MM.1S (cell line): ENCODE data around the gene CDX1.

Experiments used
- DNase-seq: peaks from one replicate; pipeline ENCODE4 v3.0.0-alpha.2; 2015
- H2AFZ ChIP-seq: fragments of 300-600 bp; sonication (generic); 2 replicates; pipeline ENCODE4 v1.6.0; 2016; ENCODE audit warnings: antibody characterized with exemption, low read length
- H3F3A ChIP-seq: fragments of 300-600 bp; sonication (generic); 2 replicates; pipeline ENCODE4 v1.6.1; 2016; ENCODE audit warnings: mild to moderate bottlenecking, antibody characterized with exemption, low read length, moderate library complexity, mixed read lengths; ENCODE audit not compliant: insufficient read depth
- H3K27ac ChIP-seq: fragments of 300-600 bp; sonication (generic); 2 replicates; pipeline ENCODE4 v1.5.1; 2016; ENCODE audit warnings: mild to moderate bottlenecking, low read length
- H3K27me3 ChIP-seq: fragments of 300-600 bp; sonication (generic); replicated peaks from 2 replicates; pipeline ENCODE4 v1.6.0; 2016; ENCODE audit warnings: low read length; ENCODE audit not compliant: insufficient read depth
- H3K36me3 ChIP-seq: fragments of 300-600 bp; sonication (generic); replicated peaks from 2 replicates; pipeline ENCODE4 v1.6.1; 2016; ENCODE audit warnings: mild to moderate bottlenecking, low read length, mixed read lengths; ENCODE audit not compliant: insufficient read depth
- H3K4me1 ChIP-seq: fragments of 300-600 bp; sonication (generic); 2 replicates; pipeline ENCODE4 v1.6.1; 2016; ENCODE audit warnings: low read length, mixed read lengths
- H3K4me2 ChIP-seq: fragments of 300-600 bp; sonication (generic); 2 replicates; pipeline ENCODE4 v1.6.0; 2016; ENCODE audit warnings: low read depth, low read length
- H3K4me3 ChIP-seq: fragments of 300-600 bp; sonication (generic); 2 replicates; pipeline ENCODE4 v1.5.1; 2016; ENCODE audit warnings: low read length, mixed read lengths
- H3K79me2 ChIP-seq: fragments of 300-600 bp; sonication (generic); 2 replicates; pipeline ENCODE4 v1.6.1; 2016; ENCODE audit warnings: mixed run types, low read length, mixed read lengths
- H3K9ac ChIP-seq: fragments of 300-600 bp; sonication (generic); 2 replicates; pipeline ENCODE4 v1.6.1; 2016; ENCODE audit warnings: low read length, mixed read lengths
- H3K9me2 ChIP-seq: fragments of 300-600 bp; sonication (generic); replicated peaks from 2 replicates; pipeline ENCODE4 v1.6.1; 2016; ENCODE audit warnings: mild to moderate bottlenecking, low read length, mixed read lengths; ENCODE audit not compliant: insufficient read depth
- H3K9me3 ChIP-seq: fragments of 300-600 bp; sonication (generic); replicated peaks from 2 replicates; pipeline ENCODE4 v1.6.1; 2016; ENCODE audit warnings: mild to moderate bottlenecking, low read length, mixed read lengths; ENCODE audit not compliant: insufficient read depth
- H4K20me1 ChIP-seq: fragments of 300-600 bp; sonication (generic); 2 replicates; pipeline ENCODE4 v1.6.1; 2016; ENCODE audit warnings: mild to moderate bottlenecking, low read length, moderate library complexity, mixed read lengths; ENCODE audit not compliant: insufficient read depth
- CTCF ChIP-seq: fragments of 300-600 bp; sonication (generic); IDR thresholded peaks from 2 replicates; pipeline ENCODE4 v1.5.1; 2016; ENCODE audit warnings: antibody characterized with exemption, low read length, mixed read lengths
- EZH2 ChIP-seq: fragments of 300-600 bp; sonication (generic); optimal IDR thresholded peaks from 2 replicates; pipeline ENCODE3; 2017; ENCODE audit warnings: low read depth, mild to moderate bottlenecking, antibody characterized with exemption, low read length, mixed read lengths
- EZH2phosphoT487 ChIP-seq: fragments of 300-600 bp; sonication (generic); IDR thresholded peaks from 2 replicates; pipeline ENCODE4 v1.6.1; 2018; ENCODE audit warnings: antibody characterized with exemption, low read length

The CDX1 gene

GRCh38 chr5:150175536-150175935 is 9.0 kb downstream of the CDX1 start:
- Histone ChIP-seq H3K4me2 (no peak overlapping the region), H4K20me1 (no peaks in the 10 kb centered on the region), H3K27ac (no peak overlapping the region), H3K9ac (no peak overlapping the region), H3K9me3 (no peaks in the 10 kb centered on the region), H3K4me1 (no peaks in the 10 kb centered on the region), H3K79me2 (no peaks in the 10 kb centered on the region), H3K4me3 (no peak overlapping the region), H3K36me3 (no peaks in the 10 kb centered on the region), H3F3A (no peaks in the 10 kb centered on the region), H3K9me2 (no peaks in the 10 kb centered on the region), H2AFZ (no peak overlapping the region), H3K27me3 (peaks cover 9% of the 10 kb centered on the region)
- peak; percentile 13 for DNase-seq
- TF ChIP-seq CTCF (peak; percentile 42), EZH2phosphoT487 (no peak)

- no peak for DNase-seq
- Histone ChIP-seq H3F3A (no peaks in the 10 kb centered on the region), H2AFZ (no peak overlapping the region), H3K4me1 (no peaks in the 10 kb centered on the region), H3K27me3 (peaks cover 5% of the 10 kb centered on the region; the same call in 1 of the 2 replicates), H3K9me3 (no peaks in the 10 kb centered on the region), H3K9ac (no peak overlapping the region), H3K36me3 (no peaks in the 10 kb centered on the region), H3K9me2 (no peaks in the 10 kb centered on the region), H3K27ac (no peak overlapping the region), H3K4me3 (no peak overlapping the region), H4K20me1 (no peaks in the 10 kb centered on the region), H3K4me2 (no peak overlapping the region), H3K79me2 (no peaks in the 10 kb centered on the region)
- TF ChIP-seq EZH2 (no peak), CTCF (no peak), EZH2phosphoT487 (no peak)
Observed at GRCh38 chr5:150176745-150177477, 10.3 kb downstream of the CDX1 start.

GRCh38 chr5:150177721-150178120 is 11.1 kb downstream of the CDX1 start:
- Histone ChIP-seq H4K20me1 (no peaks in the 10 kb centered on the region), H3K4me1 (no peaks in the 10 kb centered on the region), H3K36me3 (no peaks in the 10 kb centered on the region), H3K27me3 (peaks cover 5% of the 10 kb centered on the region; the same call in 1 of the 2 replicates), H3K9ac (no peak overlapping the region), H3K9me2 (no peaks in the 10 kb centered on the region), H3K9me3 (no peaks in the 10 kb centered on the region), H3K4me3 (no peak overlapping the region), H3K27ac (no peak overlapping the region), H3K4me2 (no peak overlapping the region), H3F3A (no peaks in the 10 kb centered on the region), H2AFZ (no peak overlapping the region), H3K79me2 (no peaks in the 10 kb centered on the region)
- no peak for DNase-seq
- TF ChIP-seq EZH2 = no peak
- no peak for TF ChIP-seq EZH2phosphoT487
- no peak for TF ChIP-seq CTCF
